ENCODE results near the gene KIF5A.

The KIF5A gene

GRCh38 chr12:57581802-57582201 lies 32.0 kb downstream of the KIF5A start:
- in situ Hi-C loops (cut with HindIII; ENCODE audit: low sequenced_read_pairs): no loop called here

GRCh38 chr12:57582440-57582839 lies 32.6 kb downstream of the KIF5A start:
- in situ Hi-C loops (cut with HindIII; ENCODE audit: low sequenced_read_pairs): no loop called here

GRCh38 chr12:57583008-57583831 lies 33.4 kb downstream of the KIF5A start:
- in situ Hi-C loops (cut with HindIII; ENCODE audit: low sequenced_read_pairs): no loop called here

GRCh38 chr12:57584050-57584449 lies 34.2 kb downstream of the KIF5A start:
- in situ Hi-C loops (cut with HindIII; ENCODE audit: low sequenced_read_pairs): no loop called here

DNA sequence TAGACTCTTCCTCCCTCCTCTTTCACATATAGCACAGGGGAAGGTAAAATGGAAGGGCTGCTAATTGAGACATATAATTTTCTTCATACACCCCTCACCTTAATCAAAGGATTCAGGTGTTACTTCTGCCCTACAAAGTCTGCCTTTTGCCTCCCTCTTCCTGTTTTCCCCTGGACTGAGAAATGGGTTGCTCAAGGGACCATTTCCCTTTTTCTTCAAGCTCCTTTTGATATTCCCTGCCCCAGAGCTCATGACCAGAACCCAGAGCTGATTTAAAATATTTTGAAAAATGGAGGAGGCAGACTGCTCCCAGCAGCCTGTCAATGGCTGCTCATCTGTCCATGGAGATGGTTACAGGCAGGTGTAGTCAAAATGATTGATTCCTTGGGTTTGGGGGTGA lies 34.8 kb downstream of the KIF5A start:
- in situ Hi-C loops (cut with HindIII; ENCODE audit: low sequenced_read_pairs): loop anchor here (5.0 kb wide), 1 partner anchor 43 kb away; no protein-coding TSS in a partner anchor

GRCh38 chr12:57585156-57585555 lies 35.3 kb downstream of the KIF5A start:
- in situ Hi-C loops (cut with HindIII; ENCODE audit: low sequenced_read_pairs): loop anchor here (5.0 kb wide), 1 partner anchor 42 kb away; no protein-coding TSS in a partner anchor

DNA sequence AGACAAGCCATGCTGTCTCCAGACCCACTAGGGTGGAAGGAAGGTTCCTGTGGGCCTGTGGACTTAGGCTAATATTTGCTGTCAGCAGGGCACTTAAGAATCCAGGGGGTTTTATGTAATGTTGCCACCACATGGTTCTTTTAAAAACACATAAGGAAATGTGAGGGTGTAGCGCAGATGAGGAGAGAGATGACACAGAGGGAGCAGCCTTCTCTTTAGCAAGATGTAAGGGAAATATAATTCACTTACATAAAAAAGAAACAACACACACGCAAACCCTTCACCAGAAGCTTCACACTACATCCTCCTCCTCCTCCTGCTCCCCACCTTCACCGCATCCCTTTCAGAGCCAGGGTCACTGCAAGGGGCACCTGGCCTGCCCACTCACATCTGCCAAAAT lies 36.3 kb downstream of the KIF5A start:
- in situ Hi-C loops (cut with HindIII; ENCODE audit: low sequenced_read_pairs): loop anchor here (5.0 kb wide), 1 partner anchor 41 kb away; no protein-coding TSS in a partner anchor

- in situ Hi-C loops (cut with HindIII; ENCODE audit: low sequenced_read_pairs): loop anchor here (5.0 kb wide), 1 partner anchor 40 kb away; no protein-coding TSS in a partner anchor
These were observed 37.1 kb downstream of the KIF5A start for GRCh38 chr12:57586832-57587429.

GRCh38 chr12:57588951-57589610 lies 39.2 kb downstream of the KIF5A start:
- in situ Hi-C loops (cut with HindIII; ENCODE audit: low sequenced_read_pairs): loop anchor here (5.0 kb wide), 1 partner anchor 38 kb away; no protein-coding TSS in a partner anchor

- in situ Hi-C loops (cut with HindIII; ENCODE audit: low sequenced_read_pairs): no loop called here
These were observed 40.6 kb downstream of the KIF5A start for GRCh38 chr12:57590479-57590863.

- in situ Hi-C loops (cut with HindIII; ENCODE audit: low sequenced_read_pairs): no loop called here
These were observed 41.3 kb downstream of the KIF5A start, which contains the start of gene PIP4K2C for GRCh38 chr12:57590864-57591781. TSS of gene PIP4K2C (plus strand) at chr12:57591192. CDS start at chr12:57591290, 98 bp downstream.

- in situ Hi-C loops (cut with HindIII; ENCODE audit: low sequenced_read_pairs): no loop called here
These were observed 42.0 kb downstream of the KIF5A start for GRCh38 chr12:57591782-57592325.

DNA sequence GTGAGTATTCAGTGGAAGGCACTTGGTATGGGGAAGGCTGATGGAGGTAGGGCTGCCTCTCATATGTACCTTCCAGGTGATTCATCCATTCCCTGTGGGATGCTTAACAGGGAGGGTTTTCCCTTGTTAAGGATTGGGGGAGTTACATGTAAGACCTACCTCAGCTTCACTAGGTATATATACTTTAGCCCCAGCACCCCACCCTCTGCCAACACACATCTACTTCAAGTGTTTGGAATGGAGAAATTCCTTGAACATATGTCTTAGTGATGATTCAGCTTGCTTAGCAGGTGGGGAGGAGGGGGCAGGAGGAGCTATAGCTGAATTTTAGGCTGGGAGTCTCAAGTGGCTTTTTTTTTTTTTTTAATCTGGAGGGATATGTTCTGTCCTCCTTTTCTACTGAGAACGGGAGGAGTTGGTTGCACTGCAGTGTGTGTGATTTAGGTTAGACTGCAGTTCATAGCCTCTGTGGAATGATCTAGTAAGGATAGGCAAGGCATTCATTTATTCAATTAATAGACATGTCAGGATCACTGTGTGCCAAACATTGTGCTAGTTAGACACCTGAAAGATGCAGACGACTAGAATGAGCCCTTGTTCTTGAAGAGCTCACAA lies 42.8 kb downstream of the KIF5A start:
- in situ Hi-C loops (cut with HindIII; ENCODE audit: low sequenced_read_pairs): no loop called here

GRCh38 chr12:57593187-57593586 lies 43.3 kb downstream of the KIF5A start:
- in situ Hi-C loops (cut with HindIII; ENCODE audit: low sequenced_read_pairs): no loop called here

DNA sequence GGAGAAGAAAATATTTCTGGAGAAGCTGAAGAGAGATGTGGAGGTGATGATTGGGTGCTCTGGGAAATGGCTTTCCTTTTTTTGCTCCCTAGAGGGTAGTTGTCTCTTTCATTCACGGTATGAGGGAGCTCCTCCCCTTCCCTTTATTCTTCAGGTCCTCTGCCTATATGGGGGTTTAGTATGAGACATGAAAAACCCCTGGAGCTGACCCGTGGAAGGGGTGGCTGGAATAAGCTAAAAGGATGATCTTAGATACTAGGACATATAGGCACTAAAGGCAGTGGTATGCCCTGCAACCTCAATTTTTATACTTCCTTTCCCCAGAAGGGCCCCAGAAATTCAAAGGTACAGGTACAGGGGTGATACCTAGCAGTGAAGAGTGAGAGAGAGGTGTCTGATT lies 50.6 kb downstream of the KIF5A start:
- in situ Hi-C loops (cut with HindIII; ENCODE audit: low sequenced_read_pairs): no loop called here

GRCh38 chr12:57602544-57602943 lies 52.7 kb downstream of the KIF5A start:
- in situ Hi-C loops (cut with HindIII; ENCODE audit: low sequenced_read_pairs): no loop called here

GRCh38 chr12:57603324-57603723 lies 53.5 kb downstream of the KIF5A start:
- in situ Hi-C loops (cut with HindIII; ENCODE audit: low sequenced_read_pairs): no loop called here

GRCh38 chr12:57603815-57604453 lies 54.1 kb downstream of the KIF5A start:
- in situ Hi-C loops (cut with HindIII; ENCODE audit: low sequenced_read_pairs): no loop called here

DNA sequence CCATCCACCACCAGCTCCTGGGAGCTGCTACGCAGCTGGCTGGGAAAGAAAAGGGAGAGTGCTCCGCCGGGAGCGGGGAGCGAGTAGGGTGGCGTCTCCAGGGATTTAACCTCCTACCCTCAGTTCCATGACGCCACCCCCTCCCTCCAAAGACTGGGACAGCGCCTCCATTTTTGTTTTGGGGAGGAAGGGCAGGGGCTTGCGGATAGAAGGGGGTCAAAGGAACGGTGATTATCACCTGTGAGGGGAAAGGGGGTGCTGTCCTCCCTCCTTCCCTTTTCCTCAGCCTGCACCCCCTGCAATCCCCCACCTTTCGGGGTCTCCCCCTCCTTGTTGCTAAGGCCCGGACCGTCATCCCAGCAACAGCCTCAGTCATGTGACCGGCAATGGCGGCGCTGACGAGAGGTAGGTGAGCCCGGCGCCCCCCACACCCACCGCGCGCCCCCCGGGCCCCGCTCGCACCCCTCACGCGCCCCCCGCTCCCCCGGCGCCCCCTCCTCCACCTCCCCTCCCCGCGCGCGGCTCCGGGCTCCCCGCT lies 54.7 kb downstream of the KIF5A start, which contains the start of gene DTX3:
Gene DTX3 (plus strand): TSS at position 371 of the 538 bp plus-strand sequence. CDS start 1,694 bp downstream, outside the sequence.
- in situ Hi-C loops (cut with HindIII; ENCODE audit: low sequenced_read_pairs): no loop called here
